ENCODE data around the gene EIF4G1.

EIF4G1 gene

DNA sequence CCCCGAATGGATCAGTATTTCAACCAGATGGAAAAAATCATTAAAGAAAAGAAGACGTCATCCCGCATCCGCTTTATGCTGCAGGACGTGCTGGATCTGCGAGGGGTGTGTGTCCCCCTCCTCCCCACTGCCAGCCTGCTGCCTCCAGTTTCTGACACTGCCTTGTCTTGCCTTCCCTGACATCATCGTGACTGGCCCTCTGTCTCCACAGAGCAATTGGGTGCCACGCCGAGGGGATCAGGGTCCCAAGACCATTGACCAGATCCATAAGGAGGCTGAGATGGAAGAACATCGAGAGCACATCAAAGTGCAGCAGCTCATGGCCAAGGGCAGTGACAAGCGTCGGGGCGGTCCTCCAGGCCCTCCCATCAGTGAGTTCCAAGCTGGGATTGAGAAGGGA lies 10.9 kb downstream of the EIF4G1 start:
- no peak overlapping the region for H3K9ac ChIP-seq (ENCODE audit: insufficient read length)
- H3K9me3 ChIP-seq (ENCODE audit: low read depth, low read length) = no peaks in the 10 kb centered on the region
- TF ChIP-seq POLR2AphosphoS5 (IDR thresholded peaks at IDR 0.05; ENCODE audit: borderline replicate concordance, low read depth, low read length) (no peak), FOXP2 (optimal IDR thresholded peaks at IDR 0.05; ENCODE audit: control extremely low read depth, extremely low read length, insufficient read depth) (no peak), EZH2 (IDR thresholded peaks at IDR 0.05) (no peak)

DNA sequence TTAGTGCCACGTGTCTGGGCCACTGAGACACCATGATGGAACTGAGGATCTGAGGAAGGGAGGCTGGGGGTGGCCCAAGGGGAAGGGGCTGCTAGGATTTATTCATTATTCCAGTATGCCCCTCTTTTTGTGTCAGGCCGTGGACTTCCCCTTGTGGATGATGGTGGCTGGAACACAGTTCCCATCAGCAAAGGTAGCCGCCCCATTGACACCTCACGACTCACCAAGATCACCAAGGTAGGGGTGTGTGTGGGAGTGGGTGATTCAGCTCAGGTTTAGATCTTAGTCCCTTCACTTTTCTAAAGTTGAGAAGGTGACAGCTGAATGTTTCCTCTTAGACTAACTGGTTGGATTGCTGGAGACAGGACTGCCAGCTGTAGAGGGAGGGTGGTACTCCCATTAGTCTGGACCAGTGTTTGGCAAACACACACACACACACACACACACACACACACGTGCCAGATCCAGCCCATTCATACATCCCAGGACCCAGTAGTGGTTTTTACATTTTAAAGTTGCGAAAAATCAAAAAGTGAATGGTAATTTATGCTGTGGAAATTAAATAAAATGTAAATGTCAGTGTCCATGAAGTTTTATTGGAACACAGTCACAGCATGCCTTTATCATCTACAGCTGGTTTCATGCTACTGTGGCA lies 11.4 kb downstream of the EIF4G1 start:
- H3K36me3 ChIP-seq (ENCODE audit: insufficient read depth, low read length) = peaks cover 99% of the 10 kb centered on the region
- H3K4me3 ChIP-seq = no peak overlapping the region
- TF ChIP-seq POLR2AphosphoS5 (IDR thresholded peaks at IDR 0.05; ENCODE audit: borderline replicate concordance, low read depth, low read length) (no peak), FOXP2 (optimal IDR thresholded peaks at IDR 0.05; ENCODE audit: control extremely low read depth, extremely low read length, insufficient read depth) (no peak), EZH2 (IDR thresholded peaks at IDR 0.05) (no peak)
- no peak overlapping the region for H3K27ac ChIP-seq
- H3K9ac ChIP-seq (ENCODE audit: insufficient read length) = no peak overlapping the region
- no peaks in the 10 kb centered on the region for H3K9me3 ChIP-seq (ENCODE audit: low read depth, low read length)
- no peak for DNase-seq (ENCODE audit: low read depth, low spot score)

More for the DNA sequence above, 10.9 kb downstream of the EIF4G1 start:
- Histone ChIP-seq H3K4me3 (no peak overlapping the region), H3K27ac (no peak overlapping the region), H3K36me3 (ENCODE audit: insufficient read depth, low read length) (peaks cover 100% of the 10 kb centered on the region)
- no peak for DNase-seq (ENCODE audit: low read depth, low spot score)

DNA sequence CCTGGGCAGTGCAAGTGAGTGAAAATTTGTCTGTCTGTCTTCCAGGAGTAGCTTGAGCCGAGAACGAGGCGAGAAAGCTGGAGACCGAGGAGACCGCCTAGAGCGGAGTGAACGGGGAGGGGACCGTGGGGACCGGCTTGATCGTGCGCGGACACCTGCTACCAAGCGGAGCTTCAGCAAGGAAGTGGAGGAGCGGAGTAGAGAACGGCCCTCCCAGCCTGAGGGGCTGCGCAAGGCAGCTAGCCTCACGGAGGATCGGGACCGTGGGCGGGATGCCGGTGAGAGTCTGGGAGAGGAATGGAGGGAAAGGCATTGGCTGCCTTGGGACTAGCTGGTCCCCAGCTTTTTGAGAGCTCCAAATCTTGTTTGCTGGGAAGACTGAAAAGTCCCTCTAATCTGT lies 12.8 kb downstream of the EIF4G1 start:
- Histone ChIP-seq H3K9me3 (ENCODE audit: low read depth, low read length) (no peaks in the 10 kb centered on the region), H3K36me3 (ENCODE audit: insufficient read depth, low read length) (peaks cover 99% of the 10 kb centered on the region), H3K9ac (ENCODE audit: insufficient read length) (no peak overlapping the region), H3K27ac (no peak overlapping the region), H3K4me3 (no peak overlapping the region)
- no peak; the same call in 1 of the 2 replicates for TF ChIP-seq POLR2AphosphoS5 (IDR thresholded peaks at IDR 0.05; ENCODE audit: borderline replicate concordance, low read depth, low read length)
- no peak for TF ChIP-seq FOXP2 (optimal IDR thresholded peaks at IDR 0.05; ENCODE audit: control extremely low read depth, extremely low read length, insufficient read depth)
- TF ChIP-seq EZH2 (IDR thresholded peaks at IDR 0.05) = no peak
- no peak for DNase-seq (ENCODE audit: low read depth, low spot score)

DNA sequence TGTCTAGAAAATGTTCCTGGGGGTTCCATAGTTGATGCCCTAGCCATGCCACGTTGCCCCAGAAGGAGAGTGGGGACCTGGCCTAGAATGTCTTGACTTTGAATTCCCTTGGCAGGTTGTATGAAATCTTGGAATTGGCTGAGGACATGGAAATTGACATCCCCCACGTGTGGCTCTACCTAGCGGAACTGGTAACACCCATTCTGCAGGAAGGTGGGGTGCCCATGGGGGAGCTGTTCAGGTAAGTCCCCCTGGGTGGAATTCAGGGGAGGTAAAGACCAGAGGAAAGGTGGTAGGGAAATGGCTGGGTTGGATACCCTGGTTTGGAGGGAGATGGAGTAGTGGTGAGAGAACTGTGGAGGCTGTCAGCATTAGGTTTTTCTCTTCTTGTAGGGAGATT lies 14.1 kb downstream of the EIF4G1 start:
- no peak overlapping the region for H3K27ac ChIP-seq
- TF ChIP-seq POLR2AphosphoS5 (IDR thresholded peaks at IDR 0.05; ENCODE audit: borderline replicate concordance, low read depth, low read length) = no peak
- no peak for TF ChIP-seq EZH2 (IDR thresholded peaks at IDR 0.05)
- no peak for TF ChIP-seq FOXP2 (optimal IDR thresholded peaks at IDR 0.05; ENCODE audit: control extremely low read depth, extremely low read length, insufficient read depth)
- no peaks in the 10 kb centered on the region for H3K9me3 ChIP-seq (ENCODE audit: low read depth, low read length)
- no peak overlapping the region for H3K9ac ChIP-seq (ENCODE audit: insufficient read length)
- H3K4me3 ChIP-seq = no peak overlapping the region
- no peak for DNase-seq (ENCODE audit: low read depth, low spot score)
- peaks cover 99% of the 10 kb centered on the region for H3K36me3 ChIP-seq (ENCODE audit: insufficient read depth, low read length)

DNA sequence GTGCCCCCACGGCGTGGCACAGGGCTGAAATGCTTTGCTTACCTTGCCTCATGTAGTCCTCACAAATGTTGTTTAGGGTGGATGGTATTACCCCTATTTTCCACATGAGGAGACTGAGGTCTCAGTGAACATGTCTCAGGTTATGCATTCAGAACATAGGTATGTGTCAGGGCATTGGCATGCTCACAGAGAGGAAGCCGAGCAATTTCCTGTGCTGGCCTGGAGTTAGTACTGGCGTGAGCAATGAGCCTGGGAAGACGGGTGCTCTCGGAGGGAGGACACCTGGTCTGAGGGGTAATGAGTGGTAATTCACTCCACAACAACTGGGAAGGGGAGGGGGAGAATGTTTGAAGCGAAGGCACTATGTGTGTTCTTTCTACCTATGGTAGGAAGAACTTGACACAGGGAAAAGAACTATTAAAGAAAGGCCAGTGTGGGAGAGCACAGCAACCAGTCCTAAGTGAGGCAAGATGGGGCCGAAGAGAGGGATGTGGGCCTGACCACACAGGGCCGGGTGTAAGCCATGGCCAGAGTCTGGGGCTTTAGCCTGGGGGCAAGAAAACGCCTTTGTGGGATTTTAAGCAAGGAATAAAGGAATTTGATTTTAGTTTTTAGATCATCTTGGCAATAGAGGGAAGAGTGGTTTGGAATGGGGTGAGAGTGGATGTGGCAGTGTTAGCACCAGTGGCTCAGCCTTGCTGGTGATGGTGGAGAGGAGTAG lies 18.1 kb downstream of the EIF4G1 start:
- no peak for DNase-seq (ENCODE audit: low read depth, low spot score)
- Histone ChIP-seq H3K9me3 (ENCODE audit: low read depth, low read length) (no peaks in the 10 kb centered on the region), H3K27ac (peak overlapping the region; percentile 69), H3K9ac (ENCODE audit: insufficient read length) (no peak overlapping the region), H3K36me3 (ENCODE audit: insufficient read depth, low read length) (peaks cover 76% of the 10 kb centered on the region), H3K4me3 (no peak overlapping the region)
- 0 out of 2 replicates have a peak, but pooled peaks have one; percentile 25 for TF ChIP-seq POLR2AphosphoS5 (IDR thresholded peaks at IDR 0.05; ENCODE audit: borderline replicate concordance, low read depth, low read length)
- no peak for TF ChIP-seq FOXP2 (optimal IDR thresholded peaks at IDR 0.05; ENCODE audit: control extremely low read depth, extremely low read length, insufficient read depth)
- TF ChIP-seq EZH2 (IDR thresholded peaks at IDR 0.05) = no peak

DNA sequence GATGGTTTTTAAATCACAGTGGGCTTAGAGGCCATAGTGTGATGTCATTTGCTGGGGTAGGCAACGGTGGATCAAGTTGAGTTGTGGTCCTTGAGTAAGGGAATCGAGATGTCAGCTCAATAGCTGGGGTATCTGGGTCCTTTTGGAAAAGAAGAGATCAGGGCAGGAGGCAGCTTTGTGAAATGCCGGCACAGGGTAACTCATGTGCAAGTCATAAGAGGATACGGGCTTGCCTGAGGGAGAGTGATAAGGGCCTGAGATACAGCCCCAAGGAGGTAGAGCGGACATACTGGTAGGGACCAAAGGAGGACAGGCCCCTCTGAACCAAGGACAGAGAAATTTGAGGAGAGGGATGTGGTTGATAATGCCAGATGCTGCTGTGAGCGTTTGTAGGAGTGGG lies 18.8 kb downstream of the EIF4G1 start:
- no peak for DNase-seq (ENCODE audit: low read depth, low spot score)
- no peak overlapping the region for H3K9ac ChIP-seq (ENCODE audit: insufficient read length)
- H3K4me3 ChIP-seq = no peak overlapping the region
- peak overlapping the region; percentile 69 for H3K27ac ChIP-seq
- H3K36me3 ChIP-seq (ENCODE audit: insufficient read depth, low read length) = peaks cover 69% of the 10 kb centered on the region
- H3K9me3 ChIP-seq (ENCODE audit: low read depth, low read length) = no peaks in the 10 kb centered on the region
- TF ChIP-seq FOXP2 (optimal IDR thresholded peaks at IDR 0.05; ENCODE audit: control extremely low read depth, extremely low read length, insufficient read depth) (no peak), POLR2AphosphoS5 (IDR thresholded peaks at IDR 0.05; ENCODE audit: borderline replicate concordance, low read depth, low read length) (no peak), EZH2 (IDR thresholded peaks at IDR 0.05) (no peak)

DNA sequence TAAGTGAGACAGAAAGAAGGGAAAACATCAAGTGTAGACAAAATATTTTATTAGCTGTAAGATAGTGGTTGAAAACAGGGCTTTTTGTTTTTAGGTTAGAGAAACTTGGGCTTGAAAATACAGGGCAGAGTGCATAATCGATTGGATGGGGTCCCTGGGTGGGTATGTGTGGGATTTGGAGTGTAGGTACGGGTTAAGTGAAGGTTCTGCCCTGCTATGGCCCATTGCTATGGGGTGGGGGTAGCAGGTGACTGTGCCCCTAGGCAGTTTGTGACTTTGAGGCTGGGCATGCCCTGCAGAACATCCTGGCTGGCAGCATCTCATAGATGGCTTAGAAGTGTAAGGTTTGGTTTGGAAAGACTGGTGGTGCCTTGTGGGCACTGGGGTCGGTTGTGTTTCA lies 19.3 kb downstream of the EIF4G1 start:
- no peaks in the 10 kb centered on the region for H3K9me3 ChIP-seq (ENCODE audit: low read depth, low read length)
- DNase-seq (ENCODE audit: low read depth, low spot score) = no peak
- H3K4me3 ChIP-seq = no peak overlapping the region
- H3K27ac ChIP-seq = peak overlapping the region; percentile 69; the same call in 1 of the 2 replicates
- TF ChIP-seq FOXP2 (optimal IDR thresholded peaks at IDR 0.05; ENCODE audit: control extremely low read depth, extremely low read length, insufficient read depth) (no peak), POLR2AphosphoS5 (IDR thresholded peaks at IDR 0.05; ENCODE audit: borderline replicate concordance, low read depth, low read length) (no peak), EZH2 (IDR thresholded peaks at IDR 0.05) (no peak)
- H3K36me3 ChIP-seq (ENCODE audit: insufficient read depth, low read length) = peaks cover 64% of the 10 kb centered on the region
- no peak overlapping the region for H3K9ac ChIP-seq (ENCODE audit: insufficient read length)

DNA sequence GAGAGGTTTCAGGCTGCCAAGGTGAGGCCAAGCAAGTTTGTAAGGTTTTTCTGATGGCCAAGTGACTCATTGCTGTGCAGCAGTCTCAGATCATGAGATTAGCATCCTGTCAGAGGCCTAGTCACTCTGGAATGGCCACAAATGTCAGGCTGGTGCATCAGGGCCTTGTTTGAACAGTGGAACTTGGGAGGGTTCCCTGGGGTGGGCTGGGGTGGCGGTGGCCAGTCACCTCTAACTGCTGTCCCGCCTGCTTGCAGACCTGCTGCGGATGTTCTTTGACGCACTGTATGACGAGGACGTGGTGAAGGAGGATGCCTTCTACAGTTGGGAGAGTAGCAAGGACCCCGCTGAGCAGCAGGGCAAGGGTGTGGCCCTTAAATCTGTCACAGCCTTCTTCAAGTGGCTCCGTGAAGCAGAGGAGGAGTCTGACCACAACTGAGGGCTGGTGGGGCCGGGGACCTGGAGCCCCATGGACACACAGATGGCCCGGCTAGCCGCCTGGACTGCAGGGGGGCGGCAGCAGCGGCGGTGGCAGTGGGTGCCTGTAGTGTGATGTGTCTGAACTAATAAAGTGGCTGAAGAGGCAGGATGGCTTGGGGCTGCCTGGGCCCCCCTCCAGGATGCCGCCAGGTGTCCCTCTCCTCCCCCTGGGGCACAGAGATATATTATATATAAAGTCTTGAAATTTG lies 20.2 kb downstream of the EIF4G1 start:
- H3K27ac ChIP-seq = peak overlapping the region; percentile 87; the same call in 1 of the 2 replicates
- DNase-seq (ENCODE audit: low read depth, low spot score) = no peak
- no peak overlapping the region for H3K9ac ChIP-seq (ENCODE audit: insufficient read length)
- peaks cover 55% of the 10 kb centered on the region for H3K36me3 ChIP-seq (ENCODE audit: insufficient read depth, low read length)
- no peak; the same call in 1 of the 2 replicates for TF ChIP-seq POLR2AphosphoS5 (IDR thresholded peaks at IDR 0.05; ENCODE audit: borderline replicate concordance, low read depth, low read length)
- TF ChIP-seq EZH2 (IDR thresholded peaks at IDR 0.05) = no peak
- no peak for TF ChIP-seq FOXP2 (optimal IDR thresholded peaks at IDR 0.05; ENCODE audit: control extremely low read depth, extremely low read length, insufficient read depth)
- no peak overlapping the region for H3K4me3 ChIP-seq
- H3K9me3 ChIP-seq (ENCODE audit: low read depth, low read length) = no peaks in the 10 kb centered on the region

Data from SK-N-MC (cell line).